ENCODE results near the gene SORCS2. TPM values are rescaled to one million over a fixed set of nuclear protein-coding genes. Genes with fewer than 3 reads are reported as not detected.

Gene SORCS2
- total RNA-seq, 1 donor from 2014 or later, result 3.1 TPM

GRCh38 chr4:7773401-7774180, 581.3 kb downstream of the SORCS2 start:
- Histone ChIP-seq H3K36me3 (ENCODE audit: control insufficient read depth in 3 of 3, insufficient read depth in 3 of 3, low read length in 3 of 3) (peaks cover 22 to 60% (median 34%) of the 10 kb centered on the region in 3 donors), H3K4me1 (ENCODE audit: control insufficient read depth in 3 of 3, insufficient read depth in 3 of 3, low read length in 3 of 3) (no peaks in the 10 kb centered on the region), H3K9me3 (ENCODE audit: control insufficient read depth in 3 of 3, low read length in 3 of 3) (no peaks in the 10 kb centered on the region), H3K9ac (ENCODE audit: low read depth in 1 of 3, low read length in 3 of 3) (peak overlapping the region in 1 of 3 donors; percentile 25), H3K27ac (ENCODE audit: low read depth, low read length) (no peak overlapping the region), H3K4me3 (ENCODE audit: low read length in 3 of 3) (no peak overlapping the region), H3K27me3 (ENCODE audit: control insufficient read depth in 3 of 3, insufficient read depth in 3 of 3, low read length in 3 of 3) (no peaks in the 10 kb centered on the region)

- no peaks in the 10 kb centered on the region for H3K9me3 ChIP-seq (ENCODE audit: control insufficient read depth in 3 of 3, low read length in 3 of 3)
- peaks cover 22 to 58% (median 32%) of the 10 kb centered on the region in 3 donors for H3K36me3 ChIP-seq (ENCODE audit: control insufficient read depth in 3 of 3, insufficient read depth in 3 of 3, low read length in 3 of 3)
- no peak overlapping the region for H3K4me3 ChIP-seq (ENCODE audit: low read length in 3 of 3)
- H3K4me1 ChIP-seq (ENCODE audit: control insufficient read depth in 3 of 3, insufficient read depth in 3 of 3, low read length in 3 of 3), result peaks cover 0 to 4% (median 3%) of the 10 kb centered on the region in 3 donors
- peak overlapping the region in 1 of 3 donors; percentile 25 for H3K9ac ChIP-seq (ENCODE audit: low read depth in 1 of 3, low read length in 3 of 3)
- no peaks in the 10 kb centered on the region for H3K27me3 ChIP-seq (ENCODE audit: control insufficient read depth in 3 of 3, insufficient read depth in 3 of 3, low read length in 3 of 3)
- H3K27ac ChIP-seq (ENCODE audit: low read depth, low read length), result no peak overlapping the region
These were observed 582.3 kb downstream of the SORCS2 start for GRCh38 chr4:7774301-7775294.

GRCh38 chr4:7775396-7775795, 583.1 kb downstream of the SORCS2 start:
- Histone ChIP-seq H3K27me3 (ENCODE audit: control insufficient read depth in 3 of 3, insufficient read depth in 3 of 3, low read length in 3 of 3) (no peaks in the 10 kb centered on the region), H3K4me3 (ENCODE audit: low read length in 3 of 3) (no peak overlapping the region), H3K9me3 (ENCODE audit: control insufficient read depth in 3 of 3, low read length in 3 of 3) (no peaks in the 10 kb centered on the region), H3K4me1 (ENCODE audit: control insufficient read depth in 3 of 3, insufficient read depth in 3 of 3, low read length in 3 of 3) (peaks cover 0 to 4% (median 3%) of the 10 kb centered on the region in 3 donors), H3K9ac (ENCODE audit: low read depth in 1 of 3, low read length in 3 of 3) (no peak overlapping the region), H3K36me3 (ENCODE audit: control insufficient read depth in 3 of 3, insufficient read depth in 3 of 3, low read length in 3 of 3) (peaks cover 16 to 50% (median 32%) of the 10 kb centered on the region in 3 donors), H3K27ac (ENCODE audit: low read depth, low read length) (no peak overlapping the region)

- Histone ChIP-seq H3K4me1 (ENCODE audit: control insufficient read depth in 3 of 3, insufficient read depth in 3 of 3, low read length in 3 of 3) (peaks cover 9 to 12% (median 10%) of the 10 kb centered on the region in 3 donors), H3K27ac (ENCODE audit: low read depth, low read length) (no peak overlapping the region), H3K36me3 (ENCODE audit: control insufficient read depth in 3 of 3, insufficient read depth in 3 of 3, low read length in 3 of 3) (peaks cover 6 to 39% (median 29%) of the 10 kb centered on the region in 3 donors)
These were observed 584.8 kb downstream of the SORCS2 start for GRCh38 chr4:7777017-7777710.

GRCh38 chr4:7777871-7778509, 585.7 kb downstream of the SORCS2 start:
- Histone ChIP-seq H3K4me1 (ENCODE audit: control insufficient read depth in 3 of 3, insufficient read depth in 3 of 3, low read length in 3 of 3) (peaks cover 10 to 17% (median 13%) of the 10 kb centered on the region in 3 donors), H3K9me3 (ENCODE audit: control insufficient read depth in 3 of 3, low read length in 3 of 3) (no peaks in the 10 kb centered on the region), H3K27me3 (ENCODE audit: control insufficient read depth in 3 of 3, insufficient read depth in 3 of 3, low read length in 3 of 3) (no peaks in the 10 kb centered on the region), H3K36me3 (ENCODE audit: control insufficient read depth in 3 of 3, insufficient read depth in 3 of 3, low read length in 3 of 3) (peaks cover 6 to 31% (median 27%) of the 10 kb centered on the region in 3 donors), H3K4me3 (ENCODE audit: low read length in 3 of 3) (no peak overlapping the region), H3K9ac (ENCODE audit: low read depth in 1 of 3, low read length in 3 of 3) (no peak overlapping the region), H3K27ac (ENCODE audit: low read depth, low read length) (no peak overlapping the region)

More at GRCh38 chr4:7777017-7777710, 584.8 kb downstream of the SORCS2 start:
- no peaks in the 10 kb centered on the region for H3K27me3 ChIP-seq (ENCODE audit: control insufficient read depth in 3 of 3, insufficient read depth in 3 of 3, low read length in 3 of 3)
- no peak overlapping the region for H3K4me3 ChIP-seq (ENCODE audit: low read length in 3 of 3)
- H3K9ac ChIP-seq (ENCODE audit: low read depth in 1 of 3, low read length in 3 of 3), result no peak overlapping the region
- no peaks in the 10 kb centered on the region for H3K9me3 ChIP-seq (ENCODE audit: control insufficient read depth in 3 of 3, low read length in 3 of 3)

- Histone ChIP-seq H3K27ac (ENCODE audit: low read depth, low read length) (no peak overlapping the region), H3K9me3 (ENCODE audit: control insufficient read depth in 3 of 3, low read length in 3 of 3) (no peaks in the 10 kb centered on the region), H3K36me3 (ENCODE audit: control insufficient read depth in 3 of 3, insufficient read depth in 3 of 3, low read length in 3 of 3) (peaks cover 6 to 27% (median 24%) of the 10 kb centered on the region in 3 donors), H3K4me1 (ENCODE audit: control insufficient read depth in 3 of 3, insufficient read depth in 3 of 3, low read length in 3 of 3) (peaks cover 10 to 17% (median 13%) of the 10 kb centered on the region in 3 donors), H3K4me3 (ENCODE audit: low read length in 3 of 3) (peak overlapping the region in 1 of 3 donors; percentile 39), H3K9ac (ENCODE audit: low read depth in 1 of 3, low read length in 3 of 3) (no peak overlapping the region), H3K27me3 (ENCODE audit: control insufficient read depth in 3 of 3, insufficient read depth in 3 of 3, low read length in 3 of 3) (no peaks in the 10 kb centered on the region)
These were observed 586.4 kb downstream of the SORCS2 start for GRCh38 chr4:7778510-7779431.

- H3K27ac ChIP-seq (ENCODE audit: low read depth, low read length), result no peak overlapping the region
These were observed 587.1 kb downstream of the SORCS2 start for GRCh38 chr4:7779432-7779768.

GRCh38 chr4:7780751-7781348, 588.5 kb downstream of the SORCS2 start:
- Histone ChIP-seq H3K36me3 (ENCODE audit: control insufficient read depth in 3 of 3, insufficient read depth in 3 of 3, low read length in 3 of 3) (peaks cover 0 to 28% (median 17%) of the 10 kb centered on the region in 3 donors), H3K27ac (ENCODE audit: low read depth, low read length) (no peak overlapping the region), H3K27me3 (ENCODE audit: control insufficient read depth in 3 of 3, insufficient read depth in 3 of 3, low read length in 3 of 3) (no peaks in the 10 kb centered on the region), H3K4me3 (ENCODE audit: low read length in 3 of 3) (no peak overlapping the region), H3K4me1 (ENCODE audit: control insufficient read depth in 3 of 3, insufficient read depth in 3 of 3, low read length in 3 of 3) (peaks cover 10 to 17% (median 13%) of the 10 kb centered on the region in 3 donors), H3K9me3 (ENCODE audit: control insufficient read depth in 3 of 3, low read length in 3 of 3) (no peaks in the 10 kb centered on the region), H3K9ac (ENCODE audit: low read depth in 1 of 3, low read length in 3 of 3) (no peak overlapping the region)

More at GRCh38 chr4:7779432-7779768, 587.1 kb downstream of the SORCS2 start:
- H3K4me3 ChIP-seq (ENCODE audit: low read length in 3 of 3), result no peak overlapping the region
- peaks cover 10 to 17% (median 13%) of the 10 kb centered on the region in 3 donors for H3K4me1 ChIP-seq (ENCODE audit: control insufficient read depth in 3 of 3, insufficient read depth in 3 of 3, low read length in 3 of 3)
- H3K27me3 ChIP-seq (ENCODE audit: control insufficient read depth in 3 of 3, insufficient read depth in 3 of 3, low read length in 3 of 3), result no peaks in the 10 kb centered on the region
- no peak overlapping the region for H3K9ac ChIP-seq (ENCODE audit: low read depth in 1 of 3, low read length in 3 of 3)
- H3K9me3 ChIP-seq (ENCODE audit: control insufficient read depth in 3 of 3, low read length in 3 of 3), result no peaks in the 10 kb centered on the region
- peaks cover under 1 to 23% (median 18%) of the 10 kb centered on the region in 3 donors for H3K36me3 ChIP-seq (ENCODE audit: control insufficient read depth in 3 of 3, insufficient read depth in 3 of 3, low read length in 3 of 3)

All from skeletal muscle tissue (tissue), 4 donors.